Activated CD8-positive, alpha-beta memory T cell treated with anti-CD3 and anti-CD28 coated beads for 1 hour (primary cell): ENCODE results near the gene ALKAL2.
"Not testable (repeated sequence)": the region's sequence is repeated elsewhere in the genome, so short reads cannot be mapped to it uniquely, and the experiment has no call there.

Experiments used
- DNase-seq, 2 donors: peaks; one replicate each; pipeline ENCODE4 v3.0.0-alpha.2; 2020; ENCODE audit warnings: low read depth in 1 of 2; ENCODE audit errors: extremely low read depth in 1 of 2

Gene ALKAL2

DNA sequence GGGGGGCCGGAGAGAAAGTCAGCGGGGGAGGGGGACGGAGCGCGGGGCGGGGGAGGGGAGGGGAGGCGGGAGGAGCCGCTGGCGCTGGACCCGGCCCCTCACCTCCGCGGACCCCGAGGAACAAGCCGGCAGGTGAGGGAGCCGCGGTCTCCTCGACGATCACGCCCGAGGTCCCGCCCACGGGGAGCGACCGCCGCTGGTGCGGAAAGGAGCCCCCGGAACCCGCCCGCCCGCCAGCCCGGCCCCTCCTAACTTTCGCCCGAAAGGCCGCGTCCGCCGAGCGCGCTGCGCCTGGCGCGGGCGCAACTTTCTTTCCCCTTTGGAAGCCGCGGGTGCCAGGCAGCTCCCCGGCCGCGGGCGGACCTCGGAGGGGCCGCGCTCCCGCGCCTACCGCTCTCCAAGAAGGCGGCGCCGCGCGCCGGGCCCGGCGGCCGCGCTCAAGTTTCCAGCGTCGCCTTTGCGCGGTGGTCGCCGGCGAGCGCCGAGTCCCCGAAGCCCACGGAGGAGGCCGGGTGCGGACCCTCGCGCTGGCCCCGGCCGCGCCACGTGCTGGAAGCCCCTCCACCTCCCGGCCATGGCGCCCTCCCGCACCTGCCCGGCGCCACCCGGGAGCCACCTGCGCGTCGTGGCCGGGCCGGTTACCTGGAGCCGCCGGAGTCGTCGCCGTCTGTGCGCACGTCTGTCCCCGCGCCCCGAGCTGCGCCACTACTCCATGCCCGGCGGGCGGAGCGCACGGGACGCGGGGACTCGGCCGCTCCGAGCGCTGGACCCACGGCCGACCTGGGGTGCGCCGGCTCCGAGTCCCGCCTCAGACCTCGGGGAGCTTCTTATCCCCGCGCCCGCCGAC is at the start of gene ALKAL2:
ALKAL2 (minus strand) TSS at position 181 of the 847 bp plus-strand sequence. CDS start 256 bp downstream, outside the sequence.
- DNase-seq, result no peak

GRCh38 chr2:336949-337348 is 49.1 kb upstream of the ALKAL2 start:
- DNase-seq, result not testable (repeated sequence)

DNA sequence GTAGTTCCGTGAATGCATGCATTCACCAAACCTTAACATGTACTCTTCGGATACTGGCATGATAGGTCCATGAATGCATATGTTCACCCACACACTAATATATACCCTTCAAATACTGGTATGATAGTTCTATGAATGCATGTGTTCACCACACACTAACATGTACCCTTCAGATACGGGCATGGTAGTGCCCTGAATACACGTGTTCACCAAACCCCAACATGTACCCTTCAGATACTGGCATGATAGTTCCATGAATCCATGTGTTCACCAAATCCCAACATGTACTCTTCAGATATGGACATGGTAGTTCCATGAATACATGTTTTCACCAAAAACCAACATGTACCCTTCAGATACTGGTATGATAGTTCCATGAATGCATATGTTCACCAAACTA is 48.5 kb upstream of the ALKAL2 start:
- no peak for DNase-seq

- no peak for DNase-seq
These were observed 44.7 kb upstream of the ALKAL2 start for GRCh38 chr2:332592-332991.

DNA sequence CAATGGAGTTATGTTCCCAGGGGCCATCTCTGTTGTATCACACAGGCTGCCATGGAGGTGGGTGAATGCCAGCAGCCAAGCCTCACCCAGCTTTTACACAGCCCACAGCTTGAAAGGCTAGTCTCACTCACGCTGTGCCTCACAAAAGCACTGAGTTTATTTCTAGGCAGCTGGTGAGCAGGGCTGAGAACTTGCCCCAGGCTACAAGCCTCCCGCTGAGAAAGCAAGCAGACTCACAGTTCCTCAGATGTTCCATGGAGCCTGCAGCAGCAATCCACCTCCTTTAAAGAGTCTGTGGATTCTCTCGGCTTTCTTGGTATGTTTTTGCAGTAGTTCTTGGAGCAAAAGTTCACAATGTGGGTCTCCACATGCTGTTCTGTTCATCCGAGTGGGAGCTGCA is 40.9 kb upstream of the ALKAL2 start:
- DNase-seq, result no peak

GRCh38 chr2:323035-323434 is 35.1 kb upstream of the ALKAL2 start:
- DNase-seq, result no peak

DNA sequence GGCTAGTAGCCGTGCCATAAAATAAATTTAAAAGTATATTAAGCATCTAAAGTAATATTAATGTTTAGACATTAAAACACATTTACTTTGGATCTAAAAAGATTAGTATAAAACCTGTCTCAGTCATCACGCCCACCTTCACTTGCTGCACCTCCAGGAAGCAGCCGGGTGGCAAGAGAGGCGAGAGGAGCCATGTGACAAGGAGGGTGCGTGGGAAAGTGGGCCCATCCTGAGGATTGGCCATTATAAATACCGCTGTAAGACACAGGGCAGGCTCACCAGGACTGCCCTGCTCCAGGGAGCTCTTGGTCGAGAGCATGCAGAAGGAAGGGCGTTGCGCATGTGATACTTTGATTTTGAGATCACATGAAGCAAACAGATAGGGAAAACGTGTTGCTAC is 34.4 kb upstream of the ALKAL2 start:
- no peak for DNase-seq

GRCh38 chr2:320561-320960 is 32.7 kb upstream of the ALKAL2 start:
- DNase-seq, result no peak

- DNase-seq, result no peak
These were observed 31.2 kb upstream of the ALKAL2 start for GRCh38 chr2:319059-319600.

DNA sequence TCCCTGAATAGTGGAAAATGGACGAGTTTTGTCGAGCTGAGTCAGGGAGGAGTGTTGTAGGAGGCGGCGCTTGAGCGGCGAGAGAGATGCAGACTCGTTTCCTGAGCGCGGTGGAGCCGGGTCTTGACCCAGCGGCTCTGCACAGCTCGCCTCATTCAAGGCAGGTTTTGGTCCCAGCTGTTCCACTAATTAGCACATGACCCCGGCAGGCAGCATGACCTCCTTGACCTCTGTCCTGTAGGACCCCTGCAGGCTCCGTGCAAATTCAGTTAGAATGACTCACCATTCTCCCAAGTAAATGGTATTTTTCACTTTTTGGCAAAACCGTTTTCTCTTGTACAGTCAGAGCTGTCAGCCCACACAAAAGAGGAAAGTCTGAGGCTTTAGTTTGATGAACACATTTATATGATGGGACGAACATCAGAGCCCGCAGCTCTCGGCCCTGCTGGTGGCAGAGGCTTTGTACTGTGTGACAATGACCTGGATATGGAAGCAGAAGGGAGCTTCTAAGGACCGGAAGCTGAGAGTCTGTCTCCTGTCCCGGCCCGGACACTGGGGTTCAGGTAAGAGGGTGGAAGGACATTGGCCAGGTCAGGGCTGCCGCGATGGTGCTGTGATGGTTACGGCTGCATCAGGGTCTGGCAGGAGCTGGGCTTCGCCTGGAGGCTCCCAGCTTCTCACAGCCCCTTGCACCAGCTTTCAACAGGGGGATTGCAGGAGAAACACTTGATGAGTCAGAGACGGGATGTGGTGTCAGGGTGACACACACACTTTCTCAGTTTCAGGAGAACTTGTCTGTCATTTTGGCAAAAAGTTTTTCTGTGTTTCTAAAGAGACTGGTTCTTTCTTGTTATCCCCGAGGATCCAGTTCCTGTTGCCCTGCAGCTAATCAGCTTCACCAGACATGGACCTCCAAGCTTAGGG is 29.9 kb upstream of the ALKAL2 start:
- no peak for DNase-seq

- DNase-seq, result no peak
These were observed 28.5 kb upstream of the ALKAL2 start for GRCh38 chr2:316381-316780.

GRCh38 chr2:315925-316324 is 28.0 kb upstream of the ALKAL2 start:
- DNase-seq, result not testable (repeated sequence)

DNA sequence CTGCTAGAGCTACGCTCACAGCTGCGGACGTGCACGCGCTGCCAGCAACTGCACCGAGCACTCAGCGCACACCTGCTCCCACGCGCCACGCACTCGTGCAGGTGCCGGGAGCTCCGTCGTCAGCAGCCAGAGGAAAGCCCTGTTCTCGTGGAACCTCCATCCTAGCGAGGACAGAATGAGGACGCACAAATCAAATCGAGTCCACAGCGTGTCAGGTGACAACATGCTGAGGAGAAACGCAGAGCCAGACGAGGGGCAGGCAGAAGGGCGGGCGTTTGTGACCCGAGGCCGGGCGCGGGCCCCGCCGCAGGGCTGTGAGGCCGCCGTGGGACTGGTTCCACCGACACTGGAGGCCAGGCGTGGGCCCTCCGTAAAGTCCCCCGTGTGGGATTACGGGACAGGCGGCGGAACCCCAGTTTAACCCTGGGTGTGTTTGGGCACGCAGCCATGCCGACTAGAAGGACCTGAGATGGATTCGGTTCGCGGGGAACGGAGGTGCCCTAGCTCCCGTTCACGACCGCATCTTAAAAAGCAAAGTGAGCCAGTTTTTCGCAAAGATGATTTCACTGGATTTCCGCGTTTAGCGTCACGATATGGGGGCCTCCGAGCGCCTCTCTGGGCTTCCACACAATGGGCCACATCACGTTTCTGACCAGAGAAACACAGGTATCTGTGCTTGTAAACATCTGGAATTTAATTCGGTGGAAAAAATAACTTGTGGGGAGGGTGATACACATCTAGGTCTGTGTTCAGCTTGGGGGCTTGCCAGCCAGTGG is 26.9 kb upstream of the ALKAL2 start:
- no peak for DNase-seq

DNA sequence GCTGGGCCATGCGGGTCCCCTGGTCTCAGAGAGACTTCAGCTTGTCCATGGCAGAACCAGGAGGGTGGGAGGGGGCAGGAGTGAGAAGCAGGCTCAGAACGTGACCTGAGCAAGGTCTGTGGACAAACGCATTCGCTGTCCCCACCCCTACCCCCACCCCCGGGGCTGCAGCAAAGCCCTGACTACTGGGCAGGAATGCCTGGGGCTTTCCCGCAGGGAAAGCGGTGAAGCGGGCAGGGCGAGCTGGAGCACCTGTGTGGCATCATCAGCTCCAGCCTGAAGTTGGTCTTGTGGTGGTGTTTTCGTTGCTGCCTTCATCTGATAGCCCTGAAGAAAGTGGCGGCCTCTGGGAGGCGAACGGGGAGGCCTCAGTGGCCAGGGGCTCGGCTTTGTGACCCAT is 26.1 kb upstream of the ALKAL2 start:
- no peak for DNase-seq

DNA sequence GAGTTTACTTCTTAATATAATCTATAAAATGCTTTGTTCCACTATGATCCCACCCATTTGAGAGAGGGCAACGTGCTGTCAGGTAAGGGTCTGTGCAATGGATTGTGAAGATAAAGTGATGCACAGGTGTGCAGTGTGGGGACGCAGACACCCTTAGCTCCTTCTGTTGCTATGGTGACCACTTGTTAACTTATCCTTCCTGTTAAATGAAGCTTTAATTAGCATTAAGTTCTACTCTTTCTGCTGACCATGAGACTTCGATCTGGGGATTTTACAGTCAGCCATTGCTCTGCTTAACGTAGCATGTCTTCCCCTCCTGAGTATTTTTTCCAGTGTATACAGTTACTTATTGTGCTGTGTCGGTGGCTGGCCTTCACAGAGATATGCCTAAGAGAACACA is 23.1 kb upstream of the ALKAL2 start:
- DNase-seq, result no peak

GRCh38 chr2:309954-310510 is 22.1 kb upstream of the ALKAL2 start:
- no peak for DNase-seq

DNA sequence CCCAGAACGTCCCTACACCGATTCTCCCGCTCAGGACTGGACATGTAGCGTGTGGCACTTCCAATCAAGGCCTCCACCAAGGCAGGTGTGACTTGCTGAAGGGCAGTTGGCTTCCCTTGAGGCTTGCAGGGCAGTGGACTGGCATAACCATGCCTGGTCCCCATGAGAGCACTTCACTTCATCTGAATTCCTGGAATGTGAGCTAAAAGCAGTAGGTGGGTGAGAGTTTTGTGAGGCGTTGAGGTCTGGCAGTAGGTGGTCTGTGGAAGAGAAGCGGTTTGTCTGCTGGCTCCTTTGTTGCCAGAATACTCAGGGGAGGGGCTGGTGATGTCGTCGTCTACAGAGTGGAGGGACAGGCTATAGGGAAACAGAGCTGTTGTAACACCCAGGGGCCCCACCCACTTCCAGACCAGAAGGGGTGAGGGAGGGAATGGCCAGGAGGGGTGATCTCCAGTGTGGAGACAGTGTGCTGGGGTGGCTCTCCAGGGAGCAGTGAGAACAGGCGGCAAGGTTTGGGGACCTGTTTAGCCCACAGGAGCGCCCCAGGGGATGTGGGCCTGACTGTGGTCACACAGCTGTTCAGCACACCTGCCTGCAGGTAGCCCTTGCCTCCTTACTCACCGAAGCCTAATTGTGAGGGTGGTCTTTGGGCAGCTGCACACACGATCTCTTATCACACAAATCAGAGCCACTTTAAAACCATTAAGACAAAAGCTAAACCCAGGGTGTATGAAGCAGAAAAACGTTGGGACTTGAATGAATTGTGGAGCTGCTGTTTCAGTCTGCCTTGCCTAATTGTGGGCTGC is 21.5 kb upstream of the ALKAL2 start:
- no peak for DNase-seq

DNA sequence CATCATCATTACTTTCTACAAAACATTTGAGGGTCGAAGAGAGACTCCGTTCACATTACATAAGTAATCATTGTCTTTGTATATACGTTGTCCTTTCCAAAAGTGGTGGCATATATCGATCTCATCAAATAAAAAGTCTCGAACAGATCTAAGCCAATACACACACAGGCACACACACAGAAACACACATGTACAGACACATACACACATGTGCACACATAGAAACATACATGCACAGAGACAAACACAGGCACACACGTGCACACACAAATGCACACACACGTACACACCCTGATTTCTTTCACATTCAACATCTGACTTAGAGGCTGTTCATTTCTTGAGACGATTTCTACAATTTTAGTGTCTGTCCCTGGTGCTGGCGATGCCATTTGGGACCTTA is 17.5 kb upstream of the ALKAL2 start:
- no peak for DNase-seq

GRCh38 chr2:296354-296753 is 8.5 kb upstream of the ALKAL2 start:
- DNase-seq, result no peak

DNA sequence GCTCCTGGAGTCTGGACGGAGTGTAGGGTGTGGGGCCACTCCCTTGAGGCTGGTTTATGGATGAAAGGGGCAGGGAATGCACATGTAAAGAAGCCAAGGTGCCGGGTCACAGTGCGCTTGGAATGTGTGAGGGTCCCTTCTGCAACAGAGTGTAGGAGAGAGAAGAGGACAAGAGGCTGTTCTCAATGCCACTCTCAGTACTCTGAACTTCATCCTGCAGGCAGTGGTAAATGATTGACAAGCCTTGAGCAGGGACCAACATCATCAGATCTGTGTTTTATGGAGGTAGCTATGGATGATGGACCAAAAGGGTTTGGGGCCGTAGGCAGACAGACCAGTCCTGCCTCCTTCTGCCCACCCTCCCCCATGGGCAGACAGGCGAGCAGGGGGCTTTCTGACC is 7.2 kb upstream of the ALKAL2 start:
- DNase-seq, result no peak
